Vagina (tissue), 2 donors: Measurements from ENCODE around the gene IL1R2. TPM values are rescaled to one million over a fixed set of nuclear protein-coding genes. Genes with fewer than 3 reads are reported as not detected.
A peak's percentile ranks its signal among the peaks of the same experiment; 100 is the strongest.

Experiments used
- DNase-seq, 2 donors: peaks; one replicate each; pipeline ENCODE4 v3.0.0-alpha.2; 2017; ENCODE audit errors: extremely low spot score in 2 of 2
- H3K27ac ChIP-seq: fragments of 200-600 bp; sonication (generic); one replicate; pipeline ENCODE4 v1.5.1; 2019
- H3K27me3 ChIP-seq: fragments of 200-600 bp; sonication (generic); one replicate; pipeline ENCODE4 v1.5.1; 2019
- H3K36me3 ChIP-seq, 2 donors: fragments of 200-600 bp; sonication (generic); one replicate each; pipeline ENCODE4 v1.5.1; 2017 to 2019
- H3K4me1 ChIP-seq: fragments of 200-600 bp; sonication (generic); one replicate; pipeline ENCODE4 v1.5.1; 2019
- H3K4me3 ChIP-seq, 2 donors: fragments of 200-600 bp; sonication (generic); 1 replicate in 1 of 2; 2 replicates in 1 of 2; pipeline ENCODE4 v1.5.1; 2016 to 2019
- H3K9me3 ChIP-seq: fragments of 200-600 bp; sonication (generic); one replicate; pipeline ENCODE4 v1.5.1; 2019
- CTCF ChIP-seq, 3 experiments: fragments of 450-650 bp in 2 of 3; fragments of 200-600 bp in 1 of 3; sonication (generic) in 1 of 3; IDR thresholded peaks; one replicate each; pipeline ENCODE4 v1.5.1; 2017 to 2019; ENCODE audit warnings: antibody characterized with exemption in 3 of 3, mild to moderate bottlenecking in 2 of 3, moderate library complexity in 2 of 3
- POLR2A ChIP-seq, 2 donors: fragments of 450-650 bp; IDR thresholded peaks; one replicate each; pipeline ENCODE4 v1.6.1; 2017; ENCODE audit warnings: antibody characterized with exemption in 2 of 2, mild to moderate bottlenecking in 2 of 2, moderate library complexity in 2 of 2
- POLR2AphosphoS5 ChIP-seq, 2 donors: sonication (generic); formaldehyde crosslinking; IDR thresholded peaks; one replicate each; pipeline ENCODE4 v1.9.0; 2017; ENCODE audit warnings: antibody characterized with exemption in 2 of 2, mild to moderate bottlenecking in 2 of 2, low read depth in 1 of 2; ENCODE audit not compliant: insufficient read depth in 1 of 2
- intact Hi-C: fragments of 100-400 bp; cut with DNase I; formaldehyde crosslinking; loops from one replicate; pipeline ENCODE4 v1.15.1; 2023
- total RNA-seq: library from RNA; depleted of rRNA; stranded (reverse); fragments of >200 nt; gene quantifications from one replicate; pipeline ENCODE4 v1.2.3, GENCODE V29; 2016

IL1R2 gene
- total RNA-seq, 1 donor from 2014 or later, result 63.3 TPM

GRCh38 chr2:102055346-102055990, 63.7 kb downstream of the IL1R2 start:
- H3K9me3 ChIP-seq, result no peaks in the 10 kb centered on the region
- peak in 1 of 2 donors; percentile 70 for DNase-seq
- intact Hi-C loops, result no loop called here
- peaks cover 56% of the 10 kb centered on the region for H3K4me1 ChIP-seq
- no peak overlapping the region for H3K4me3 ChIP-seq
- H3K36me3 ChIP-seq, result no peaks in the 10 kb centered on the region
- H3K27ac ChIP-seq, result peak overlapping the region; percentile 68
- no peak for TF ChIP-seq POLR2AphosphoS5 (IDR thresholded peaks at IDR 0.05; ENCODE audit: insufficient read depth in 1 of 2, low read depth in 1 of 2)
- TF ChIP-seq POLR2A (IDR thresholded peaks at IDR 0.05), result no peak
- no peaks in the 10 kb centered on the region for H3K27me3 ChIP-seq

DNA sequence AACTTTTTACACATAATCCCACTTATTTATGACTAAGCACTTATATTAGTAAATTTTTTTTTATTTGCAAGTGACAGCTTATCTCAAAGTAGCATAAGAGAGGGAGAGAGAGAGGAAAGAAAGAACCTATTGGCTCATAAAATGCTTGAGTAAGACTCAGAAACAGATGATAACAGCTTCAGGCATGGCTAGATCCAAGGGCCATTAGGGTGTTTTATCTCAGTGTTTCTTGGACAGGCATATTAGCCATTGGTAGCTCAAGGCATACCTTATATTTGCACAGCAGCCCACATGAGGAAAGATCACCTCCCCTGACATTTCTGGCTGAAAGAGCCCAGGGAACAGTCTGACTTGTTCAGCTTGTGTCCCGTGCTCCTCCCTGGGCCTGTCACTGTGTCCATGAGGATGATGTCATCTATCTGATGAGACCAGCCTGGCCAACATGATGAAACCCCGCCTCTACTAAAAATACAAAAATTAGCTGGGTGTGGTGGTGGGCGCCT, 64.4 kb downstream of the IL1R2 start:
- H3K9me3 ChIP-seq, result no peaks in the 10 kb centered on the region
- H3K27ac ChIP-seq, result peak overlapping the region; percentile 68
- no peaks in the 10 kb centered on the region for H3K36me3 ChIP-seq
- H3K4me3 ChIP-seq, result no peak overlapping the region
- no peaks in the 10 kb centered on the region for H3K27me3 ChIP-seq
- TF ChIP-seq POLR2AphosphoS5 (IDR thresholded peaks at IDR 0.05; ENCODE audit: insufficient read depth in 1 of 2, low read depth in 1 of 2) (no peak), POLR2A (IDR thresholded peaks at IDR 0.05) (no peak), CTCF (IDR thresholded peaks at IDR 0.05) (no peak)
- DNase-seq, result peak in 1 of 2 donors; percentile 88
- H3K4me1 ChIP-seq, result peaks cover 50% of the 10 kb centered on the region
- intact Hi-C loops, result no loop called here

GRCh38 chr2:102057502-102058292, 65.9 kb downstream of the IL1R2 start:
- H3K27me3 ChIP-seq, result no peaks in the 10 kb centered on the region
- TF ChIP-seq POLR2AphosphoS5 (IDR thresholded peaks at IDR 0.05; ENCODE audit: insufficient read depth in 1 of 2, low read depth in 1 of 2) (peak in 1 of 2 donors; percentile 50), POLR2A (IDR thresholded peaks at IDR 0.05) (no peak)
- intact Hi-C loops, result no loop called here
- H3K27ac ChIP-seq, result peak overlapping the region; percentile 68
- H3K36me3 ChIP-seq, result no peaks in the 10 kb centered on the region
- peaks cover 50% of the 10 kb centered on the region for H3K4me1 ChIP-seq
- H3K4me3 ChIP-seq, result no peak overlapping the region
- no peak for DNase-seq
- H3K9me3 ChIP-seq, result no peaks in the 10 kb centered on the region

DNA sequence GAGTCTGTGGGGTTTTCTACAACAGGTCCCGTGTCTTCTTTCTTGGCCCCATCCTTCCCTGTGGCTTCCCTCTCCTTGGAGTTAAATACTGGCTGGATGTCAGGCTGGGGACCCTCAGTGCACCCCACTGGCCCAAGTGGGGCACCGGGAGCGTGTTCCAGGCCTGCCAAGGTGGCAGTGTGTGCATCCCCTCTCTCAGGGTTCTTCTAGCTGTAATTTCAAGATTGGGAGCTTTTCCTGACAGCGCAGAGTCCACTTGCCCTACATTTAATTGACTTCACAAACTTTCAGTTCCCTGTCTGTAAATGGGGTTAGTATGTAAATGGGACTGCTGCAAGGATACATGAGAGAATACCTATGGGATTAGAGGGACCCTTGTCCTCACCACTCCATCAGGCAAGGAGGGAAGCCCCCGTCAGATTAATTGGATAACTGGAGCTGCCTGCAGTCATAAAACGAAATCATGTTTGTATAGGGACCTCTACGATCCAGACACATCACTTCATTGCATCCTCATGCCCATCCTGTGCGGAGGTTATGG, 66.6 kb downstream of the IL1R2 start:
- Histone ChIP-seq H3K4me3 (no peak overlapping the region), H3K9me3 (no peaks in the 10 kb centered on the region), H3K36me3 (no peaks in the 10 kb centered on the region), H3K27ac (peak overlapping the region; percentile 68), H3K27me3 (no peaks in the 10 kb centered on the region), H3K4me1 (peaks cover 50% of the 10 kb centered on the region)
- TF ChIP-seq POLR2AphosphoS5 (IDR thresholded peaks at IDR 0.05; ENCODE audit: insufficient read depth in 1 of 2, low read depth in 1 of 2) (no peak), POLR2A (IDR thresholded peaks at IDR 0.05) (no peak), CTCF (IDR thresholded peaks at IDR 0.05) (no peak)
- intact Hi-C loops, result no loop called here
- peak in 1 of 2 donors; percentile 81 for DNase-seq

- DNase-seq, result peak in 1 of 2 donors; percentile 84
- TF ChIP-seq POLR2AphosphoS5 (IDR thresholded peaks at IDR 0.05; ENCODE audit: insufficient read depth in 1 of 2, low read depth in 1 of 2), result no peak
- TF ChIP-seq CTCF (IDR thresholded peaks at IDR 0.05), result no peak
- no peak for TF ChIP-seq POLR2A (IDR thresholded peaks at IDR 0.05)
- H3K27ac ChIP-seq, result peak overlapping the region; percentile 46
Measured at GRCh38 chr2:102059151-102059550, 67.4 kb downstream of the IL1R2 start.

More at GRCh38 chr2:102059151-102059550, 67.4 kb downstream of the IL1R2 start:
- Histone ChIP-seq H3K36me3 (no peaks in the 10 kb centered on the region), H3K9me3 (no peaks in the 10 kb centered on the region), H3K4me1 (peaks cover 56% of the 10 kb centered on the region), H3K27me3 (no peaks in the 10 kb centered on the region), H3K4me3 (no peak overlapping the region)
- intact Hi-C loops, result no loop called here
